IMR-90 (cell line): ENCODE data around the gene PPIA. TPM values are rescaled to one million over a fixed set of nuclear protein-coding genes. Genes with fewer than 3 reads are reported as not detected.

Source experiments
- polyA plus RNA-seq, 3 experiments: library from polyadenylated mRNA; depleted of rRNA; stranded (reverse); fragments of >200 nt; gene quantifications; 2 replicates each; pipeline ENCODE4 v1.2.3, GENCODE V29; 2012; ENCODE audit warnings: low replicate concordance in 1 of 3
- total RNA-seq: library from RNA; depleted of rRNA; stranded (reverse); fragments of >200 nt; gene quantifications from 2 replicates; pipeline ENCODE4 v1.2.3, GENCODE V29; 2012
- TF ChIP-seq, protein P1 (sequence below): conservative IDR thresholded peaks from 2 replicates; pipeline ENCODE4 v1.5.1; 2012; ENCODE audit warnings: mild to moderate bottlenecking, low read depth, low read length, improper control_type of control experiment

The PPIA gene
- total and polyA plus RNA-seq, 2 of the 4 experiments (the other 2 are of a cell fraction) = 3,396 to 4,883 TPM

DNA sequence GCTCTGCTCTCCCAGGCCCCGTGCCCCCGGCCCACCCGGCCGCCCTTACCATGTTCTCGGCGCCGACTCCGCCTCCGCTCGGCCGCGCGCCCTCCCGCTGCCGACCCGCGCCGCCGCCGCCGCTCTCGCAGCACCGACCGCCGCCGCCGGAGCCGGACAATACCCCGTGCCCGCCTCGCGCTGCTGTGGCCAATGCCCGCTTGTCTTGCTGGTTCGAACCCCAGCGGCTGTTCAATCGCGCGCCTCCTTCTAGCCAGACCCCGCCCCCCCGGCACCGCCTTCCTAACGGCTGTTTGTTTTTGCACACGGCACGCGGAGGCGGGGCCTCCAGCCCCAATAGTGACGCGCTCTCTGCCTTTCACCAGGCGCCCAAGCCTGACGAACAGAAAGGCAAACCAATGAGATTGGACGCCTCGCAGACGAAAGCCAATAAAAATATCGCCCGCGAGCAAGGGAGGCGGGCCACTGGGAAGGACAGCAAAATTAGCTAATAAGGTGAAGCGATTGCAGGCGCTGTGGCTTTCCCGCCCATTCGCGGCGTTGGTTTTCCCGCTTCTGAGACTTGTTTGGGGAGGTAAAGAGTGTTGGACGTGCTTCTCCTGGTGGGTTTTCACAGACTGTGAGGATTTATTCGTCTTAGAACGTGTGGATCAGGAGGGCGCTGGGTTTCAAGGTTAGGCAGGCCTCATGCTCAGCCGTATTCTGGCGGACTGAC, 51.6 kb downstream of the PPIA start, which contains the start of gene H2AZ2 (continued):
- TF ChIP-seq, protein P1, sequence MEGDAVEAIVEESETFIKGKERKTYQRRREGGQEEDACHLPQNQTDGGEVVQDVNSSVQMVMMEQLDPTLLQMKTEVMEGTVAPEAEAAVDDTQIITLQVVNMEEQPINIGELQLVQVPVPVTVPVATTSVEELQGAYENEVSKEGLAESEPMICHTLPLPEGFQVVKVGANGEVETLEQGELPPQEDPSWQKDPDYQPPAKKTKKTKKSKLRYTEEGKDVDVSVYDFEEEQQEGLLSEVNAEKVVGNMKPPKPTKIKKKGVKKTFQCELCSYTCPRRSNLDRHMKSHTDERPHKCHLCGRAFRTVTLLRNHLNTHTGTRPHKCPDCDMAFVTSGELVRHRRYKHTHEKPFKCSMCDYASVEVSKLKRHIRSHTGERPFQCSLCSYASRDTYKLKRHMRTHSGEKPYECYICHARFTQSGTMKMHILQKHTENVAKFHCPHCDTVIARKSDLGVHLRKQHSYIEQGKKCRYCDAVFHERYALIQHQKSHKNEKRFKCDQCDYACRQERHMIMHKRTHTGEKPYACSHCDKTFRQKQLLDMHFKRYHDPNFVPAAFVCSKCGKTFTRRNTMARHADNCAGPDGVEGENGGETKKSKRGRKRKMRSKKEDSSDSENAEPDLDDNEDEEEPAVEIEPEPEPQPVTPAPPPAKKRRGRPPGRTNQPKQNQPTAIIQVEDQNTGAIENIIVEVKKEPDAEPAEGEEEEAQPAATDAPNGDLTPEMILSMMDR = no peak
